ENCODE results near the gene CAPN14.

The CAPN14 gene

DNA sequence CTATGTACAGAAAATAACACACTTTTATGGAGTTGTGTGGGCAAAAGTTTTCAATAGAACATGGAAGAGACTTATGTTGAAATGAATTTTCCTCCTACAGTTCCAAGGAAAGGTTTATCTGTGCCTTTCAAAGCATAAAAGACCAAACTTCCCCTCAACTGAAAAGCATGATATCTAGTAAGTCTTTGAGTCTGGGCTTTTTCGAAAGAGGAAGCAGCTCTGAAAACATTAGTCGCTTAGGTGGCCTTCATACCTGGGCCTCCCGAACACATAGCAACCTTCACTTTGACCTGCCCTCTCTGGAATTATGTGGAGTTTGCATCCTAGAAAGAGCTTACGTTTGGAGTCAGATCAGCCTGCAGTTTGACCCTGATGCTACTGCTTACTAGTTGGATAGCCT is 4.8 kb upstream of the CAPN14 start:
- DNase-seq = peak; percentile 10

DNA sequence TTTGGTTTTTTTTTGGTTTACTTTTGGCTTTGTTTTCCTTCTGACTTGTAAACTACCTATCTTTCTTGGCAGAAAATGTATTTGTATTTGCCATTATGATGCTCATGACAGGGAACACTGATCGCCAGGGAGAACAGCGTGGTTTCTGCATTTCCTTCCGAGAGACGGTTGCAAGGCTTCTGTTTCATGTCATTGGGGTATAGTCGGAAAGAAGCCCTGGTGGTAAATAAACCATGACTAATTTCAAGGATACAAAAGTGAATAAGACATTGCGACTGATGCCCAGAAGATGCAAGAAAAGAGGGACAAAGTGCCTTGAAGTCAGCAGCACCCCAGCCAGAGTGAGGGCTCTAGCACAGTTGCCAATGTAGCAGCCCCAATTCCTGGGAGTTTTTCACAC is 4.2 kb upstream of the CAPN14 start:
- no peak for DNase-seq

DNA sequence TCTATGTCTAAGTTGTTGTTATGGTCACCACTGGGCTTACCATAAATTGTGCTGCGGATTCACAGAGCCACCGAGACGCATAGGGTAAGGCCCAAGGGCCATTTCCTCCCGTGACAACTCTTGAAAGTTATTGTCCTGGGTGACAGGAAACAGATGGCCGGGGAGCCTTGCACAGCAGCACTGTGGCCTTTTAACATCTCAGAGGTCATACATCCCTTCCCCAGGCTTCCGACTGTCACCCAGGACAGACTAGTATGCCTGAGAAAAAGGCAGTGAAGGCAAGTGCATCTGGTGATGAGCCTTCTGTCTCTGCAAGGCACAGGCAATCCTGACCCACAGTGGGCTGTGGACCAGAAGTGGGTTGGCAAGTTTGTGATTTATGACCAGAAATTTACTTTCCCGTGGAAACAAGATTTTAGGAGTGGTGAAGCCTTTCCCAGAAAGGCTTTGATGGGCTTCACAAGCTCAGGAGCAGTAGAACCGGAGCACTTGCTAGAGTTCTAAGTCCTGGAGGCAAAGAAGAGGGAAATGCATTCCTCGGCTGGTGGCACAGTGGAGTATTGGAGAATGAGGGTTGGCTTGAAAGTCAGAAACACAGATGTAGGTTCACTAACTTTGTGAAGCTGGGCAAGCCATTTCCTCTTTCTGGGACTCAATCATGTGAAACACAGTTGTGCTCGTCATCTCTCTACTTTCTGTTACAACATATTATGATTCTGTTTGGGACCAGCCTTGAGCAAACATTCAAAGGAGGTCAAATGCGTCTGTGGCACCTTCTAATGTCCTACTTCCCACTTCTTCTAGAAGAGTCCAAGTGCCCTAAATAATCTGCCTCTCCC is 2.0 kb upstream of the CAPN14 start:
- DNase-seq = peak; percentile 90

- no peak for DNase-seq
These were observed 581 bp downstream of the CAPN14 start for GRCh38 chr2:31216734-31217133.

DNA sequence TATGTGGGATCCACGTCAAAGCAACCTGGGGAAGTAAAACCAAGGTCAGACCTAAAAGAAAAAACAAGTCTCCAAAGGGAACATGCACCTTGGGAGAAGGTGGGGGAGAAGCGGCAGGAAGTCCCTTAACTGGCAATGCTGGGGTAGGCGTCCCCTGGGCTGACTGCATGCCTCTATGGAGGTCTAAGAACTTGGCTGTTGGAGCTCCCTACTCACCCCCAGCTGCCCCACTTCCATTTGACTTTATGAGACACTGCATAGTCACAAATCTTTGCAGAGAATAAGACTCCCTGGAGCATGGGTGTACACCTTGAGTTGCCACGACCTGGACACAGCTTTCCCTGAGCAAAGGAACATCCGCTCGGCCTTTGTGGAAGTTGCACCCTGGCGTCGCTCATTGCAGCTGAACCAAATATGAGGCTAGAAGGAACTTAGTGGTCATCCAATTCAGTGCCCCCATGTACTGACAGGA is 2.8 kb downstream of the CAPN14 start:
- no peak for DNase-seq

DNA sequence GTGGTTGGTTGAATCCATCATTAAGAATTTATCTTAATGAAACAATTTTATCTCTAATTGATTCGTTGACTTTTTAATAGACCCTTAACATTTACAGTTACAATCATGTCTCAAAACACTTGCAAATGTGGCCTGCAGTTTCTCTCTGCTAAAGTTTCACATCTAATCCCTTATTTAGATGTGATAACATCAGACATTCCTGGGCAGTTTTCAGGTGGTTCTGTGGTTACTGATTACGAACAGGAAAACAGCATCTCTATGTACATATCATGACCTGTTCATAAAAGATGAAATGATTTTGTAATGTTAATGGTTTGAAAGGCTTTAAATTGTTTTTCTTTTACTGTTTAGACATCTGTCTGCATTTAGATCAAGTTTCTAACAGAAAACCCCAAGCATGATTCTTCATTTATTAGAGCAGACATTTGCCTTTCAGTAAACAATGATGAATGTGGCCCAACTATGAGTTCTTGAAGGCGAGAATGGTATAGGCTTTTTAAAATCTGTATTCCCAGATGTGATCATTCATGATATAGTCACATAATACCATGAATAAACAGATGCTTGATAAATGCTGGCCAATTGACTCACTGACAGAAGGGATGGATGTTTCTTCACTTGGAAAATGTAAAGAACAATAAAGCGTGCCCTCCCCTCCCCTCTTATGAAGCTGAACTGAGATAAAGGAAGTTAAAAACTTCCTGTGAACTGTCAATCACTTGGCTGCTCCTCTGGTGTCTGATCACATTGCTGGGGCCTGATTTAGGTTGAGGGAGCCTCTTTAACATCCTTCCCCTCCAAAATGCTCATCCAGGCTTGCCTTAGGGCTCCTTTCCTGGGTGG is 3.5 kb downstream of the CAPN14 start:
- DNase-seq = no peak

GRCh38 chr2:31212659-31213600 is 4.4 kb downstream of the CAPN14 start:
- no peak for DNase-seq

GRCh38 chr2:31208240-31208639 is 9.1 kb downstream of the CAPN14 start:
- no peak for DNase-seq

DNA sequence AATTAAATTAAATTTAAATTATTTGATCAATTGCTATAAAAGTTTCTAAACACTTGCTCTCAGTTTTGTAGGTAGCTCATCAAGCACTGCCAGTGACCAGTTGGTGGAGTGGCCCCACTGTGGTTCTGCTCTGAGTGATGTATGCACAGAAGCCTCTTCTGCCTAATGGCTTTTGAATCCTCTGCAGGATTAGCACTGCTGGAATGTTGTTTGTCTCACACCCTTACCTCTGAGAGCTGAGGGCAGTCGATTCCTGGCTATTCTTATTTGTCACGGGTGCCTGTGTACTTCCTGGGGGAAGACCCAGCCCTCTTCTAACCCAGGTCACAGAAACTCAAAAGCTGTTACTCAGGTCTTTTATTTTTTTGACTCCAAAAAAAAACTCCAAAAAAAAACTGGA is 9.5 kb downstream of the CAPN14 start:
- DNase-seq = no peak

GRCh38 chr2:31205613-31206012 is 11.7 kb downstream of the CAPN14 start:
- no peak for DNase-seq

GRCh38 chr2:31205186-31205585 is 12.1 kb downstream of the CAPN14 start:
- no peak for DNase-seq

GRCh38 chr2:31204783-31205182 is 12.5 kb downstream of the CAPN14 start:
- DNase-seq = no peak

GRCh38 chr2:31203916-31204315 is 13.4 kb downstream of the CAPN14 start:
- no peak for DNase-seq

GRCh38 chr2:31202833-31203232 is 14.5 kb downstream of the CAPN14 start:
- DNase-seq = no peak

DNA sequence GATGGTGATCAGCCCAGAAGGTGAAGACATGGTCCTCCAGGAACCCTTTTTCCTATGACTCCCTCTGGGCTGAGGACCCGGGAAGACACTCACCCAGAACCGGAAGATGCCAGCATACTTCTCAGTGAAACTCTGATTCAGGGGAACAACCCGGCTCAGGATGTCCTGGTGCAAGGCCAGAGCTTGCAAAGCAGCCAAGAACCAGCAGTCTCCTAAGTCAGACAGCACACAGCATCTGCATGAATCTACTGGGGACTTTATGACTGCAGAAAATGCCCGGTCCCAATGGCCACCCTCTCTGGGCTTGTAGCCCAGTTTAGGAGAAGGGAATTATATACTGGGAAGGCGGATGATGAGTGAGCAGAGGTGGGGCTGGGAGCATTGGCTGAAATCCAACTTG is 15.3 kb downstream of the CAPN14 start:
- DNase-seq = no peak

DNA sequence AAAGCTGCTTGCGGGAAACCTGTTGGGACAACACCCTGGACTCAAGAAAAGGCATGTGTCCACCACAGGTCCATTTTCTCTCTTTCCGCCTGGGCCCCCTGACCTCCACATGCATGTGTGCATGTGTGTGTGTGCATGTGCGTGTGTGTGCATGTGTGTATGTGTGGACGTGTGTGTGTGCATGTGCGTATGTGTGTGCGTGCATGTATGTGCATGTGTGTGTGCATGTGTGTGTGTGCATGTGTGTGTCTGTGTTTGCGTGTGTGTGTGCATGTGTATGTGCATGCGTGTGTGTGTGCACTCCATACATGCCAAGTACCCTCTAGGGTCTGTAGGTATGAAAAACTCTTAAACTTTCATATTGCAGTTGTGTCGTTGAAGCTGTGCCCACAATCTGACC is 16.3 kb downstream of the CAPN14 start:
- no peak for DNase-seq

DNA sequence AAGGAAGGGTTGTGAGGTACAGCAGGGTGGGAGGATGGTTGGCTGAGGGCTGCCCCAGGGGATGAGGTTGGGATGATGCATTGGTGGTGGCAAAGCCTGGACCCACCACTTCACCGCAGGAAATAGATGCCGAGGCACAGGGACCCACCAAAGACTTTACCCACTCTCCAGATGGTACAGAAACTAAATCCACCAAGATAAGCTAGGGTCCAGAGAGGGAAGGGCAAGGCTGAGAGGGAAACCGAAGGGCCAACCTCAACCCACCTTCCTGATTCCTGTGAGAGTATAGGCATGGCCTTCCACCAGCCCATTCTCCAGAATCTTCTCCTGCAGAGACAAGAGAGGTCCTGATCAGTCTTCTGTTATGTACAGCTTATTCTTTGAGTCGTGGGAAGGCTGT is 18.1 kb downstream of the CAPN14 start:
- no peak for DNase-seq

GRCh38 chr2:31197669-31198068 is 19.6 kb downstream of the CAPN14 start:
- DNase-seq = no peak

DNA sequence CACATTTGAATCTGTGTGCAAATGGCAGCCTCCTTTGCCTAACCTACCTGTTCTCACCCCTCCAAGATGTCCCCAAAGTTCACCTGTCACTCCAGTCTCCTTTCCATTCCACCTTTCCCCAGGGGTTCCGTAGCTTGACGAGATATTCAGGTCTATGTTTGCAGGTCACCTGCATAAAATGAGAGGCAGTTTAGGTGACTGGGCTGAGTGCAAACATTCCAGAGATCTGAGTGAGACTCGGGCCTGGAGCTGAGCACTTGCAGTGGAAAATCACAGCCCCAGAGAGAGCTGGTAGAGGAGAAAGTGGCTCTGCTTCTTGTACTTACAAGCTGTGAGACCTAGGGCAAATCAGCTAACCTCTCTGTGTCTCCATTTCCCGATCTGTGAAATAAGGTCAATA is 20.1 kb downstream of the CAPN14 start:
- no peak for DNase-seq

DNA sequence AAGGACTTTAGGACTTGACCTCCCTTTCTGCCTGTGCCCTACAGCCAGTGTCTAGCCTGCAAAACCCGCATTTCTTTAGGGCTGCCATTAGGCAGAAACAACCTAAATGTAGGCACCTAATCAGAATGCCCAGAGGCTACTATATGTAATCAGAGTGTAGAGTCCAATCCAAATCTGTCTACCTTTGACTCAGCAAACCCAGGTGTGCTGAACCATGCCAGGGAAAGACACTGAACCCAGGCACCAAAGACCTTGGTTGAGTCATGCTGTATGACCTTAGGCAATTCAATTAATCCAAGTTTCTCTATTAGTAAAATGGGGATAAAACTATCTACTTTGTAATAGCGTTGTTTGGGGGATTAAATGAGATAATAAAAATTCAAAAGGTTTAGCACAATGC is 20.7 kb downstream of the CAPN14 start:
- DNase-seq = no peak

GRCh38 chr2:31193806-31194205 is 23.5 kb downstream of the CAPN14 start:
- no peak for DNase-seq

DNA sequence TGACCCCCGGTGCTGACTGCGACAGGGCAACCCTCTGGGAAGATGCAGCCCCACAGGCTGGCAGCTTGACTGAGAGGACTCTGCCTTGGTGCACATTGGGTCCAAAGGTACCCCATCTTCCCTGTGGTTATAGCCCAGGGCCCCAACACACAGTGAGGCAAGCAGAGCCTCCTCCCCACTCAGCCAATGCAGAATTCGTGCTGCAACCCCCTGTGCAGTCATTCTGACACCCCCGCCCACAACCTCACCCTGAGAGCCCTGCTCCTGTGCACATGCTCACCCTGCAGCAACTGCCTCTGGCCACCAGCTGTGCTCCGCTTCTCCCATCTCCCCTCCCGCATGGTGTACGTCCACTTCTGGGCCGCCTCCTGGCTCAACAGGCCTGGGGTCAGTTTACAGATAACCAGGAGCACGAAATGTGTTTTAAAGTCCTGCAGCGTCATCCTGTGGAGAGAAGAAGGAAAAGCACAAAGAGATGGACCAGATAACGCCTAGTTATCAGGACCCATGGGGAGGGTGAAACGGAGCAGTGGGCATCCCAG is 24.4 kb downstream of the CAPN14 start:
- DNase-seq = no peak

DNA sequence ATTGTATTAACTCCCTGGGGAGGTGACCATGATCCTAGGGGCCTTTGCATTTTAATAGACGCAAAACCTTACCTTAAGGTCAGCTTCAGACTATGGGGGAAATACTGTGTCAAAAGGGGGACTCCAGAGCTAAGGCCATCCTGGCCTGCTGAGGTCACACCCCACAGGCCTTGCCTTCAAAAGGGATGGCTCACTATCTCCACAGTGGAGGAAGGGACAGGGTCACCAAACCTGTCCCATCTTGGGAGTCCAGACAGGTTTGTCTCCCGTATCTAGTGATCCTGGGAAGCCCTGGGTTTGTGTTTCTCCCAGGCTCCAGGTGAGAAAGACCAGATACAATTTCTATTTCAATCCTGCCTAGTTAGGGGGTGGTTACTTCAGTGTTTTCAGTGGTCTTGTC is 24.9 kb downstream of the CAPN14 start:
- no peak for DNase-seq
